ENCODE results near the gene KBTBD7. TPM values are rescaled to one million over a fixed set of nuclear protein-coding genes. Genes with fewer than 3 reads are reported as not detected.

KBTBD7 gene
- total RNA-seq = 10.7 to 11.7 TPM (median 11.1 TPM) in 3 replicates

- Mint-ChIP-seq H3K4me1 (peaks cover 8% of the 10 kb centered on the region), H3K27me3 (ENCODE audit: low read depth) (no peaks in the 10 kb centered on the region), H3K27ac (peak within 1 kb of the TSS; percentile 97), H3K36me3 (peaks cover 36% of the 10 kb centered on the region), H3K4me3 (peak within 1 kb of the TSS; percentile 82), H3K9me3 (peaks cover 28% of the 10 kb centered on the region)
- TF ChIP-seq CTCF (IDR thresholded peaks at IDR 0.05; ENCODE audit: unreplicated experiment) = no peak
- peak; percentile 77 to 88 for DNase-seq (ENCODE audit: low spot score in 2 of 2, unreplicated experiment in 2 of 2)
Measured at GRCh38 chr13:41193919-41194824, at the start of gene KBTBD7. KBTBD7 (minus strand) TSS chr13:41194569; CDS start chr13:41194257, 312 bp downstream.

- no peak overlapping the region for H3K27ac Mint-ChIP-seq
- H3K36me3 Mint-ChIP-seq = peaks cover 16% of the 10 kb centered on the region
- H3K4me3 Mint-ChIP-seq = no peak overlapping the region
- no peaks in the 10 kb centered on the region for H3K9me3 Mint-ChIP-seq
- DNase-seq (ENCODE audit: low spot score in 2 of 2, unreplicated experiment in 2 of 2) = no peak
- no peak for TF ChIP-seq CTCF (IDR thresholded peaks at IDR 0.05; ENCODE audit: unreplicated experiment)
- no peaks in the 10 kb centered on the region for H3K27me3 Mint-ChIP-seq (ENCODE audit: low read depth)
- H3K4me1 Mint-ChIP-seq = peaks cover 3% of the 10 kb centered on the region
Measured at GRCh38 chr13:41241626-41242025, 47.3 kb upstream of the KBTBD7 start.

GRCh38 chr13:41236369-41236768, 42.0 kb upstream of the KBTBD7 start:
- Mint-ChIP-seq H3K9me3 (no peaks in the 10 kb centered on the region), H3K36me3 (peaks cover 44% of the 10 kb centered on the region), H3K27me3 (ENCODE audit: low read depth) (no peaks in the 10 kb centered on the region), H3K4me1 (no peaks in the 10 kb centered on the region), H3K4me3 (no peak overlapping the region), H3K27ac (no peak overlapping the region)
- no peak for TF ChIP-seq CTCF (IDR thresholded peaks at IDR 0.05; ENCODE audit: unreplicated experiment)
- DNase-seq (ENCODE audit: low spot score in 2 of 2, unreplicated experiment in 2 of 2) = no peak

- no peaks in the 10 kb centered on the region for H3K9me3 Mint-ChIP-seq
- DNase-seq (ENCODE audit: low spot score in 2 of 2, unreplicated experiment in 2 of 2) = no peak
- H3K27ac Mint-ChIP-seq = no peak overlapping the region
- no peaks in the 10 kb centered on the region for H3K4me1 Mint-ChIP-seq
- peaks cover 39% of the 10 kb centered on the region for H3K36me3 Mint-ChIP-seq
- no peaks in the 10 kb centered on the region for H3K27me3 Mint-ChIP-seq (ENCODE audit: low read depth)
- H3K4me3 Mint-ChIP-seq = no peak overlapping the region
- TF ChIP-seq CTCF (IDR thresholded peaks at IDR 0.05; ENCODE audit: unreplicated experiment) = no peak
Measured at GRCh38 chr13:41232578-41233480, 38.5 kb upstream of the KBTBD7 start.

GRCh38 chr13:41231786-41232185, 37.4 kb upstream of the KBTBD7 start:
- no peak overlapping the region for H3K4me3 Mint-ChIP-seq
- H3K9me3 Mint-ChIP-seq = no peaks in the 10 kb centered on the region
- TF ChIP-seq CTCF (IDR thresholded peaks at IDR 0.05; ENCODE audit: unreplicated experiment) = no peak
- H3K27me3 Mint-ChIP-seq (ENCODE audit: low read depth) = no peaks in the 10 kb centered on the region
- H3K4me1 Mint-ChIP-seq = no peaks in the 10 kb centered on the region
- H3K27ac Mint-ChIP-seq = no peak overlapping the region
- no peak for DNase-seq (ENCODE audit: low spot score in 2 of 2, unreplicated experiment in 2 of 2)
- H3K36me3 Mint-ChIP-seq = peaks cover 39% of the 10 kb centered on the region

Measured in mesothelial cell of epicardium (in vitro differentiated cells).